Activated T-helper 2 cell treated with anti-CD3 and anti-CD28 coated beads, Interferon-gamma antibody, Interleukin-2, Interleukin-4, amounts not matched to agents 10 μg/mL and 5 μg/mL and 100 μg/mL, durations not matched to agents 14 hours and 24 hours and 36 hours (primary cell): Measurements from ENCODE around the gene KCND1. TPM values are rescaled to one million over a fixed set of nuclear protein-coding genes. Genes with fewer than 3 reads are reported as not detected.
A peak's percentile ranks its signal among the peaks of the same experiment; 100 is the strongest.

Experiments
- DNase-seq: peaks from one replicate; pipeline ENCODE4 v3.0.0; 2021; ENCODE audit warnings: low spot score
- H3K27ac Mint-ChIP-seq: one replicate; pipeline ENCODE4 v1.8.0; 2021; ENCODE audit warnings: mixed read lengths
- H3K27me3 Mint-ChIP-seq: one replicate; pipeline ENCODE4 v1.8.0; 2021; ENCODE audit warnings: low read depth, mixed read lengths
- H3K36me3 Mint-ChIP-seq: one replicate; pipeline ENCODE4 v1.8.0; 2021; ENCODE audit warnings: low read depth, mixed read lengths
- H3K4me1 Mint-ChIP-seq: one replicate; pipeline ENCODE4 v1.8.0; 2021; ENCODE audit warnings: low read depth, mixed read lengths
- H3K4me3 Mint-ChIP-seq: one replicate; pipeline ENCODE4 v1.8.0; 2021; ENCODE audit warnings: low read depth, mild to moderate bottlenecking, moderate library complexity, mixed read lengths
- H3K9me3 Mint-ChIP-seq: one replicate; pipeline ENCODE4 v1.8.0; 2021; ENCODE audit warnings: mixed read lengths
- intact Hi-C: fragments of 100-400 bp; cut with micrococcal nuclease; formaldehyde crosslinking; loops from one replicate; pipeline ENCODE4 v1.15.1; 2023
- total RNA-seq: library from RNA; stranded (reverse); gene quantifications from 2 replicates; pipeline ENCODE4 v1.2.3, GENCODE V29; 2022

Gene KCND1
- total RNA-seq: 2.9 and 3.3 TPM in 2 replicates

GRCh38 chrX:48971249-48972219 lies at the start of gene KCND1:
TSS of gene KCND1 (minus strand) at chrX:48971844. CDS start at chrX:48970271, 1,573 bp downstream.
- intact Hi-C loops: no loop called here
- H3K9me3 Mint-ChIP-seq: no peaks in the 10 kb centered on the region
- H3K36me3 Mint-ChIP-seq: peaks cover 24% of the 10 kb centered on the region
- H3K4me1 Mint-ChIP-seq: peaks cover 12% of the 10 kb centered on the region
- DNase-seq: no peak
- no peaks in the 10 kb centered on the region for H3K27me3 Mint-ChIP-seq
- H3K27ac Mint-ChIP-seq: no peak within 1 kb of the TSS
- H3K4me3 Mint-ChIP-seq: no peak within 1 kb of the TSS

GRCh38 chrX:49019599-49020249 lies 48.1 kb upstream of the KCND1 start:
- Mint-ChIP-seq H3K36me3 (peaks cover 5% of the 10 kb centered on the region), H3K9me3 (no peaks in the 10 kb centered on the region), H3K4me3 (no peak overlapping the region), H3K4me1 (no peaks in the 10 kb centered on the region), H3K27me3 (no peaks in the 10 kb centered on the region), H3K27ac (no peak overlapping the region)
- intact Hi-C loops: no loop called here
- DNase-seq: no peak

- no peaks in the 10 kb centered on the region for H3K4me1 Mint-ChIP-seq
- H3K9me3 Mint-ChIP-seq: no peaks in the 10 kb centered on the region
- DNase-seq: no peak
- no peaks in the 10 kb centered on the region for H3K36me3 Mint-ChIP-seq
- H3K4me3 Mint-ChIP-seq: no peak overlapping the region
- H3K27me3 Mint-ChIP-seq: no peaks in the 10 kb centered on the region
- intact Hi-C loops: no loop called here
- no peak overlapping the region for H3K27ac Mint-ChIP-seq
Measured at GRCh38 chrX:49019050-49019449, 47.4 kb upstream of the KCND1 start.

GRCh38 chrX:49003696-49004095 lies 32.1 kb upstream of the KCND1 start:
- Mint-ChIP-seq H3K9me3 (no peaks in the 10 kb centered on the region), H3K4me1 (peaks cover 20% of the 10 kb centered on the region), H3K36me3 (peaks cover 21% of the 10 kb centered on the region), H3K27me3 (no peaks in the 10 kb centered on the region), H3K4me3 (peak overlapping the region; percentile 60), H3K27ac (peak overlapping the region; percentile 49)
- intact Hi-C loops: loop anchor here (2.0 kb wide), 1 partner anchor 71 kb away; the partner anchor contains the start of gene PRAF2
- no peak for DNase-seq

- Mint-ChIP-seq H3K36me3 (peaks cover 34% of the 10 kb centered on the region), H3K9me3 (no peaks in the 10 kb centered on the region), H3K27me3 (no peaks in the 10 kb centered on the region), H3K4me1 (peaks cover 31% of the 10 kb centered on the region), H3K27ac (peak within 1 kb of the TSS; percentile 96), H3K4me3 (peak within 1 kb of the TSS; percentile 96)
- intact Hi-C loops: loop anchor here (1.0 to 2.0 kb wide), 2 partner anchors 41 to 72 kb away; partner anchors contain the start of genes PRAF2 and TFE3
- DNase-seq: peak; percentile 70
Measured at GRCh38 chrX:49002091-49002935, 30.7 kb upstream of the KCND1 start, which contains the start of gene GRIPAP1. TSS of gene GRIPAP1 (minus strand) at chrX:49002264. CDS start at chrX:49002229, 35 bp downstream.

- H3K27me3 Mint-ChIP-seq: no peaks in the 10 kb centered on the region
- H3K9me3 Mint-ChIP-seq: no peaks in the 10 kb centered on the region
- intact Hi-C loops: loop anchor here (1.0 to 2.0 kb wide), 2 partner anchors 42 to 73 kb away; partner anchors contain the start of genes PRAF2 and TFE3
- H3K27ac Mint-ChIP-seq: peak overlapping the region; percentile 96
- peaks cover 41% of the 10 kb centered on the region for H3K36me3 Mint-ChIP-seq
- peak overlapping the region; percentile 96 for H3K4me3 Mint-ChIP-seq
- no peak for DNase-seq
- peaks cover 33% of the 10 kb centered on the region for H3K4me1 Mint-ChIP-seq
Measured at GRCh38 chrX:49001521-49002090, 30.0 kb upstream of the KCND1 start.

GRCh38 chrX:49000636-49001035 lies 29.0 kb upstream of the KCND1 start:
- Mint-ChIP-seq H3K27me3 (no peaks in the 10 kb centered on the region), H3K9me3 (no peaks in the 10 kb centered on the region), H3K4me1 (peaks cover 33% of the 10 kb centered on the region), H3K4me3 (peak overlapping the region; percentile 96), H3K27ac (peak overlapping the region; percentile 96), H3K36me3 (peaks cover 44% of the 10 kb centered on the region)
- DNase-seq: no peak
- intact Hi-C loops: no loop called here

GRCh38 chrX:48999030-48999429 lies 27.4 kb upstream of the KCND1 start:
- Mint-ChIP-seq H3K4me3 (no peak overlapping the region), H3K36me3 (peaks cover 54% of the 10 kb centered on the region), H3K4me1 (peaks cover 35% of the 10 kb centered on the region), H3K9me3 (no peaks in the 10 kb centered on the region), H3K27me3 (no peaks in the 10 kb centered on the region), H3K27ac (no peak overlapping the region)
- intact Hi-C loops: no loop called here
- no peak for DNase-seq

GRCh38 chrX:48998391-48998790 lies 26.7 kb upstream of the KCND1 start:
- peaks cover 32% of the 10 kb centered on the region for H3K4me1 Mint-ChIP-seq
- H3K27me3 Mint-ChIP-seq: no peaks in the 10 kb centered on the region
- no peak overlapping the region for H3K27ac Mint-ChIP-seq
- no peaks in the 10 kb centered on the region for H3K9me3 Mint-ChIP-seq
- H3K4me3 Mint-ChIP-seq: peak overlapping the region; percentile 11
- DNase-seq: no peak
- peaks cover 59% of the 10 kb centered on the region for H3K36me3 Mint-ChIP-seq
- intact Hi-C loops: no loop called here

- Mint-ChIP-seq H3K36me3 (peaks cover 64% of the 10 kb centered on the region), H3K27me3 (no peaks in the 10 kb centered on the region), H3K4me1 (peaks cover 32% of the 10 kb centered on the region), H3K27ac (peak overlapping the region; percentile 55), H3K9me3 (no peaks in the 10 kb centered on the region), H3K4me3 (no peak overlapping the region)
- intact Hi-C loops: no loop called here
- no peak for DNase-seq
Measured at GRCh38 chrX:48997865-48998264, 26.2 kb upstream of the KCND1 start.

GRCh38 chrX:48997455-48997854 lies 25.8 kb upstream of the KCND1 start:
- H3K9me3 Mint-ChIP-seq: no peaks in the 10 kb centered on the region
- H3K4me1 Mint-ChIP-seq: peaks cover 32% of the 10 kb centered on the region
- H3K4me3 Mint-ChIP-seq: no peak overlapping the region
- H3K27me3 Mint-ChIP-seq: no peaks in the 10 kb centered on the region
- intact Hi-C loops: no loop called here
- peaks cover 68% of the 10 kb centered on the region for H3K36me3 Mint-ChIP-seq
- H3K27ac Mint-ChIP-seq: peak overlapping the region; percentile 55
- DNase-seq: no peak

GRCh38 chrX:48996969-48997368 lies 25.3 kb upstream of the KCND1 start:
- Mint-ChIP-seq H3K4me3 (no peak overlapping the region), H3K27me3 (no peaks in the 10 kb centered on the region), H3K36me3 (peaks cover 70% of the 10 kb centered on the region), H3K4me1 (peaks cover 32% of the 10 kb centered on the region), H3K9me3 (no peaks in the 10 kb centered on the region), H3K27ac (no peak overlapping the region)
- DNase-seq: peak; percentile 9
- intact Hi-C loops: no loop called here
